ENCODE measurements around the gene TMEM266. TPM values are rescaled to one million over a fixed set of nuclear protein-coding genes. Genes with fewer than 3 reads are reported as not detected.

TMEM266 gene
- total and polyA plus RNA-seq, 3 donors from 2014 or later = 4.2 to 12.4 (median 6.0) TPM

DNA sequence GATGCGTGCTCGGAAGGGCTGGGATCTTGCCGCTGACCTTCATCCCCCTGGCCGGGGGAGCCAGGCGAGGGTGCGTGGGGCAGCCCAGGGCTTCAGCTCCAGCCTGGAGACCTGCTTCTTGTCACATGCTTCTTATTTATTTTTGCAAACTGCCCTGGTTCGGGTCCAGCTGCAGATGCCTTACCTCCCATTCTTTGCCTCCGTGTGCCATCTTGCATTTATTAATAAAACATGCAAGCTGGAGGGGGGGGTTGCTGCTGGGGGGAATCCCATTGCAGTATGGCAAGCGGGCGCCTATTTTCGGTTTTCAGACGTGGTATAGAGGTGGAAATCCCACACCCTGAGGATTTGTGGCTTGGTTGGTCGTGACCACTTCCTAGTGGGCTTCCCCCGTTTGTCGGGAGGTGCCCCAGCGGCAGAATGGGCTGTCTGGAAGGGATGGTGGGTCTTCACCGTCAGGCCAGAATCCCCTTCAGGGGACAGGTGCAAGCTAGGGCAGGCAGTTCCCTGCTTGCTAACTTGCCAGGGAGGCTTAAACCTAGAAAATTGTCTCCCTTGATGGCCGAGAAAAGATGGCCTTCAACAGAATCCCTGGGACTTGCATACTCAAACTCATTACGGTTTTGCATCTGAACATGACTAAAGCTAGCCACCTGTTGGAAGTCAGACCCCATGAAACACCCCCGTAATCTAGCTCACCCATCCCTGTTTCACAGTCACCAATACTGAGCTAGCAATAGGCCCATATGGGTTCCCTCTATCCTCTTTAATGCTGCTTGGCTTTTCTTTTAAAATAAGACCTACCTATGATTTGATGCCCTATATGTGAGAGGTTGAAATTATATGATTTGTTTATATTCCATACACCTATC is 569 bp downstream of the TMEM266 start:
- peak overlapping the region; percentile 56 to 58 for H3K4me3 ChIP-seq
- H3K4me1 ChIP-seq = no peaks in the 10 kb centered on the region
- no peak for TF ChIP-seq POLR2A (IDR thresholded peaks at IDR 0.05)
- TF ChIP-seq, protein P1, sequence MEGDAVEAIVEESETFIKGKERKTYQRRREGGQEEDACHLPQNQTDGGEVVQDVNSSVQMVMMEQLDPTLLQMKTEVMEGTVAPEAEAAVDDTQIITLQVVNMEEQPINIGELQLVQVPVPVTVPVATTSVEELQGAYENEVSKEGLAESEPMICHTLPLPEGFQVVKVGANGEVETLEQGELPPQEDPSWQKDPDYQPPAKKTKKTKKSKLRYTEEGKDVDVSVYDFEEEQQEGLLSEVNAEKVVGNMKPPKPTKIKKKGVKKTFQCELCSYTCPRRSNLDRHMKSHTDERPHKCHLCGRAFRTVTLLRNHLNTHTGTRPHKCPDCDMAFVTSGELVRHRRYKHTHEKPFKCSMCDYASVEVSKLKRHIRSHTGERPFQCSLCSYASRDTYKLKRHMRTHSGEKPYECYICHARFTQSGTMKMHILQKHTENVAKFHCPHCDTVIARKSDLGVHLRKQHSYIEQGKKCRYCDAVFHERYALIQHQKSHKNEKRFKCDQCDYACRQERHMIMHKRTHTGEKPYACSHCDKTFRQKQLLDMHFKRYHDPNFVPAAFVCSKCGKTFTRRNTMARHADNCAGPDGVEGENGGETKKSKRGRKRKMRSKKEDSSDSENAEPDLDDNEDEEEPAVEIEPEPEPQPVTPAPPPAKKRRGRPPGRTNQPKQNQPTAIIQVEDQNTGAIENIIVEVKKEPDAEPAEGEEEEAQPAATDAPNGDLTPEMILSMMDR (IDR thresholded peaks at IDR 0.05) = no peak
- no peak for DNase-seq
- no peaks in the 10 kb centered on the region for H3K9me3 ChIP-seq
- no peak overlapping the region for H3K27ac ChIP-seq
- no peaks in the 10 kb centered on the region for H3K27me3 ChIP-seq
- WGBS, 2 donors = 15 to 24% methylated on average over 13 to 20 of the region's 20 CpGs
- intact Hi-C loops (cut with DNase I; ENCODE audit: low total_unique reads) = no loop called here
- H3K36me3 ChIP-seq (ENCODE audit: low read depth, missing control alignments) = no peaks in the 10 kb centered on the region

DNA sequence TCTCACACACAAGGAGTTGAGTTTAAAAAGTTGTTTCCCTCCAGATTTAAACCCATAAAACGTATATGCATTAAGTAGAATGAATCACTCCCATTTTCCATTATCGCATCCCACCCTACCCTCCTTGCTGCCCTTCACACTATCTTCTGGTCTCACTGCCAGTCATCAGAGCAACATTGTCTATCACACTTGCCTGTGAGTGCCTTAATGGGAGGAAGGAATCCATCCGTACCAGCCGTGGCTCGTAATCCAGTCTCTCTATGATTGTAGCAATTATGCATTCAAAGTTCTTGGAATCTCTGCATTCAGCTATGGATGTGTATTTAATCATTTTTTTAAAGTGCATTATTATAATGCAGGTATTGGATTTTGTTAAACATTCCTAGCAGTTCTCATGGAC is 1.9 kb downstream of the TMEM266 start:
- Histone ChIP-seq H3K4me3 (no peak overlapping the region), H3K27me3 (no peaks in the 10 kb centered on the region), H3K36me3 (ENCODE audit: low read depth, missing control alignments) (no peaks in the 10 kb centered on the region), H3K27ac (no peak overlapping the region), H3K9me3 (no peaks in the 10 kb centered on the region), H3K4me1 (no peaks in the 10 kb centered on the region)
- intact Hi-C loops (cut with DNase I; ENCODE audit: low total_unique reads) = no loop called here
- no peak for DNase-seq
- TF ChIP-seq, protein P1 (IDR thresholded peaks at IDR 0.05) = no peak
- no peak for TF ChIP-seq POLR2A (IDR thresholded peaks at IDR 0.05)
- WGBS, 2 donors = 80 to 86% methylated on average over 5 of the region's 5 CpGs

GRCh38 chr15:76062286-76062685 is 2.5 kb downstream of the TMEM266 start:
- no peaks in the 10 kb centered on the region for H3K27me3 ChIP-seq
- 43 to 49% methylated on average over 3 of the region's 3 CpGs for WGBS, 2 donors

DNA sequence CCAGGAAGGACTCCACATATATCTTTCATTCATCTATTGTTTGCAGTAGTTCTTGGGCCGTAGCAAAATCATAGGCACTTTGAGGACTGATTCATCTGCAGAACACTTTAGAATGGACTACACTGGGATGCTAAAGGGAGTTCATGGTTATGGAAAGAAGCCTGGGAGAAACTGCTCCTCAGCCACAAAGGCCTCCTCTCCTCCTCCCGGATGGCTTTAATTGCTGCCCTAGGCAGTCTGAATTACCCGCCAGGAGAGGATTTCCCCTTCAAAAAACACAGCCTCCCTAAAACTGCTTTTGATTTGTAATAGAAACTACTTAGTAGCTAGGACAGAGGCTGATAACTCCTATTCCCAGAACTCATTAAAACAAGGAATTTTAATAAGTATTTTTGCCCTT is 4.6 kb downstream of the TMEM266 start:
- intact Hi-C loops (cut with DNase I; ENCODE audit: low total_unique reads) = no loop called here
- Histone ChIP-seq H3K27ac (no peak overlapping the region), H3K36me3 (ENCODE audit: low read depth, missing control alignments) (no peaks in the 10 kb centered on the region), H3K4me3 (no peak overlapping the region), H3K27me3 (no peaks in the 10 kb centered on the region), H3K9me3 (no peaks in the 10 kb centered on the region), H3K4me1 (no peaks in the 10 kb centered on the region)
- 63 to 66% methylated on average over 3 of the region's 3 CpGs for WGBS, 2 donors
- DNase-seq = no peak
- TF ChIP-seq, protein P1 (IDR thresholded peaks at IDR 0.05) = no peak
- TF ChIP-seq POLR2A (IDR thresholded peaks at IDR 0.05) = no peak

More at GRCh38 chr15:76062286-76062685, 2.5 kb downstream of the TMEM266 start:
- no peak overlapping the region for H3K4me3 ChIP-seq
- no peak for TF ChIP-seq POLR2A (IDR thresholded peaks at IDR 0.05)
- TF ChIP-seq, protein P1 (IDR thresholded peaks at IDR 0.05) = no peak
- no peaks in the 10 kb centered on the region for H3K9me3 ChIP-seq
- H3K27ac ChIP-seq = no peak overlapping the region
- no peaks in the 10 kb centered on the region for H3K36me3 ChIP-seq (ENCODE audit: low read depth, missing control alignments)
- H3K4me1 ChIP-seq = no peaks in the 10 kb centered on the region
- intact Hi-C loops (cut with DNase I; ENCODE audit: low total_unique reads) = no loop called here
- DNase-seq = no peak

GRCh38 chr15:76065245-76065644 is 5.5 kb downstream of the TMEM266 start:
- Histone ChIP-seq H3K27ac (no peak overlapping the region), H3K27me3 (no peaks in the 10 kb centered on the region), H3K4me1 (no peaks in the 10 kb centered on the region), H3K9me3 (no peaks in the 10 kb centered on the region), H3K4me3 (no peak overlapping the region), H3K36me3 (ENCODE audit: low read depth, missing control alignments) (no peaks in the 10 kb centered on the region)
- no peak for TF ChIP-seq POLR2A (IDR thresholded peaks at IDR 0.05)
- TF ChIP-seq, protein P1 (IDR thresholded peaks at IDR 0.05) = no peak
- no peak for DNase-seq
- WGBS, 2 donors = 47 to 67% methylated on average over 6 of the region's 6 CpGs
- intact Hi-C loops (cut with DNase I; ENCODE audit: low total_unique reads) = no loop called here

All from testis (tissue), 3 donors.